Measurements from ENCODE around the gene PCDHB13.
A peak's percentile ranks its signal among the peaks of the same experiment; 100 is the strongest.
"Not testable (repeated sequence)": the region's sequence is repeated elsewhere in the genome, so short reads cannot be mapped to it uniquely, and the experiment has no call there.

PCDHB13 gene

DNA sequence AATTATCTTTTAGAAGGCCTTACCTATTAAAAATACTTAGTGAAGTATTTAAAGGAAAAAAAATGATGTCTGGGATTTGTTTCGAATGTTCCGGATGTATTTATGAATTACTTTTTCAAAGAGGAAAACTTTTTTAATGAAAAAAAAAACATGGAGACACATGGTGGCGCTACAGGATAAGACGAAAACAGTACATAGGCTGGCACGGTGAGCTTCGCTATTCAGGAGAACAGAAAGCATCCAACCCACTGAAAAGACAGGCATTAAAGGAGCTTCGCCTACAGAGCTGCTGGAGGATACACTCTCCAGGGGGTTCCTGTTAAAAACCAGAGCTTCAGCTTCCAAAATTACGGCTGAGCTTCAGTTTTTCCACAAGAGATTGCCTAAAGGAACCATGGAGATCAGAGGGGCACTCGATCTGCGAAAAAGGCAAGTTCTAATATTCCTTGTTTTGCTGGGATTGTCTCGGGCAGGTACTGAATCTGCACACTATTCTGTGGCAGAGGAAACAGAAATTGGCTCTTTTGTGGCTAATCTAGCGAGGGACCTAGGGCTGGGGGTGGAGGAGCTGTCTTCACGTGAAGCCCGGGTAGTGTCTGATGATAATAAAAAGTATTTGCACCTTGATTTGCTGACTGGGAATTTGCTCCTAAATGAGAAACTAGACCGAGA is 9.5 kb downstream of the PCDHB13 start, which contains the start of gene PCDHB14:
Gene PCDHB14 (plus strand): TSS at position 232 of the 672 bp plus-strand sequence. CDS start 163 bp downstream, at position 395.
- Histone ChIP-seq H4K20me1 (ENCODE audit: insufficient read depth, low read length, poor library complexity, severe bottlenecking) (no peaks in the 10 kb centered on the region), H2AFZ (ENCODE audit: low read length) (peak within 1 kb of the TSS; percentile 68; the same call in 1 of the 2 replicates), H3K4me1 (ENCODE audit: insufficient read depth, low read length, poor library complexity, severe bottlenecking) (no peaks in the 10 kb centered on the region), H3K9me2 (replicated peaks; ENCODE audit: low read depth, low read length) (no peaks in the 10 kb centered on the region), H3K4me2 (ENCODE audit: low read depth, low read length, poor library complexity, severe bottlenecking) (peak within 1 kb of the TSS; percentile 50), H3K4me3 (ENCODE audit: low read length, poor library complexity, severe bottlenecking) (peak within 1 kb of the TSS; percentile 50), H3K9ac (ENCODE audit: low read depth, low read length, poor library complexity, severe bottlenecking) (no peak within 1 kb of the TSS), H3K79me2 (ENCODE audit: insufficient read depth, low read length) (no peaks in the 10 kb centered on the region), H3K27me3 (ENCODE audit: insufficient read depth, low read length, poor library complexity, severe bottlenecking) (no peaks in the 10 kb centered on the region), H3K9me3 (ENCODE audit: insufficient read depth, low read depth, low read length) (no peaks in the 10 kb centered on the region), H3F3A (ENCODE audit: low read depth) (no peaks in the 10 kb centered on the region), H3K36me3 (ENCODE audit: insufficient read depth, low read length) (no peaks in the 10 kb centered on the region)
- no peak for TF ChIP-seq EZH2phosphoT487 (IDR thresholded peaks at IDR 0.05; ENCODE audit: borderline replicate concordance)
- TF ChIP-seq, protein P1, sequence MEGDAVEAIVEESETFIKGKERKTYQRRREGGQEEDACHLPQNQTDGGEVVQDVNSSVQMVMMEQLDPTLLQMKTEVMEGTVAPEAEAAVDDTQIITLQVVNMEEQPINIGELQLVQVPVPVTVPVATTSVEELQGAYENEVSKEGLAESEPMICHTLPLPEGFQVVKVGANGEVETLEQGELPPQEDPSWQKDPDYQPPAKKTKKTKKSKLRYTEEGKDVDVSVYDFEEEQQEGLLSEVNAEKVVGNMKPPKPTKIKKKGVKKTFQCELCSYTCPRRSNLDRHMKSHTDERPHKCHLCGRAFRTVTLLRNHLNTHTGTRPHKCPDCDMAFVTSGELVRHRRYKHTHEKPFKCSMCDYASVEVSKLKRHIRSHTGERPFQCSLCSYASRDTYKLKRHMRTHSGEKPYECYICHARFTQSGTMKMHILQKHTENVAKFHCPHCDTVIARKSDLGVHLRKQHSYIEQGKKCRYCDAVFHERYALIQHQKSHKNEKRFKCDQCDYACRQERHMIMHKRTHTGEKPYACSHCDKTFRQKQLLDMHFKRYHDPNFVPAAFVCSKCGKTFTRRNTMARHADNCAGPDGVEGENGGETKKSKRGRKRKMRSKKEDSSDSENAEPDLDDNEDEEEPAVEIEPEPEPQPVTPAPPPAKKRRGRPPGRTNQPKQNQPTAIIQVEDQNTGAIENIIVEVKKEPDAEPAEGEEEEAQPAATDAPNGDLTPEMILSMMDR (conservative IDR thresholded peaks at IDR 0.05; ENCODE audit: low read length), result peak; percentile 65

DNA sequence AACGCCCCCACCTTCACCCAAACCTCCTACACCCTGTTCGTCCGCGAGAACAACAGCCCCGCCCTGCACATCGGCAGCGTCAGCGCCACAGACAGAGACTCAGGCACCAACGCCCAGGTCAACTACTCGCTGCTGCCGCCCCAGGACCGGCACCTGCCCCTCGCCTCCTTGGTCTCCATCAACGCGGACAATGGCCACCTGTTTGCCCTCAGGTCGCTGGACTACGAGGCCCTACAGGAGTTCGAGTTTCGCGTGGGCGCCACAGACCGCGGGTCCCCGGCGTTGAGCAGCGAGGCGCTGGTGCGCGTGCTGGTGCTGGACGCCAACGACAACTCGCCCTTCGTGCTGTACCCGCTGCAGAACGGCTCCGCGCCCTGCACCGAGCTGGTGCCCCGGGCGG is 11.1 kb downstream of the PCDHB13 start:
- H4K20me1 ChIP-seq (ENCODE audit: insufficient read depth, low read length, poor library complexity, severe bottlenecking); H3K4me1 ChIP-seq (ENCODE audit: insufficient read depth, low read length, poor library complexity, severe bottlenecking); H3K27me3 ChIP-seq (ENCODE audit: insufficient read depth, low read length, poor library complexity, severe bottlenecking); H3K4me3 ChIP-seq (ENCODE audit: low read length, poor library complexity, severe bottlenecking); H3F3A ChIP-seq (ENCODE audit: low read depth); H3K79me2 ChIP-seq (ENCODE audit: insufficient read depth, low read length); H2AFZ ChIP-seq (ENCODE audit: low read length); H3K36me3 ChIP-seq (ENCODE audit: insufficient read depth, low read length); H3K9ac ChIP-seq (ENCODE audit: low read depth, low read length, poor library complexity, severe bottlenecking); H3K9me2 ChIP-seq (replicated peaks; ENCODE audit: low read depth, low read length); H3K9me3 ChIP-seq (ENCODE audit: insufficient read depth, low read depth, low read length); H3K4me2 ChIP-seq (ENCODE audit: low read depth, low read length, poor library complexity, severe bottlenecking): not testable (repeated sequence)

DNA sequence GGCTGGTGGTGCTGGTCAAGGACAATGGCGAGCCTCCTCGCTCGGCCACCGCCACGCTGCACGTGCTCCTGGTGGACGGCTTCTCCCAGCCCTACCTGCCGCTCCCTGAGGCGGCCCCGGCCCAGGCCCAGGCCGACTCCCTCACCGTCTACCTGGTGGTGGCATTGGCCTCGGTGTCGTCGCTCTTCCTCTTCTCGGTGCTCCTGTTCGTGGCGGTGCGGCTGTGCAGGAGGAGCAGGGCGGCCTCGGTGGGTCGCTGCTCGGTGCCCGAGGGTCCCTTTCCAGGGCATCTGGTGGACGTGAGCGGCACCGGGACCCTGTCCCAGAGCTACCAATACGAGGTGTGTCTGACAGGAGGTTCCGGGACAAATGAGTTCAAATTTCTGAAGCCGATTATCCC is 11.7 kb downstream of the PCDHB13 start:
- not testable (repeated sequence) for H3K36me3 ChIP-seq (ENCODE audit: insufficient read depth, low read length); H3K9me3 ChIP-seq (ENCODE audit: insufficient read depth, low read depth, low read length); H3F3A ChIP-seq (ENCODE audit: low read depth); H2AFZ ChIP-seq (ENCODE audit: low read length); H3K9ac ChIP-seq (ENCODE audit: low read depth, low read length, poor library complexity, severe bottlenecking); H3K4me3 ChIP-seq (ENCODE audit: low read length, poor library complexity, severe bottlenecking); H3K79me2 ChIP-seq (ENCODE audit: insufficient read depth, low read length); H4K20me1 ChIP-seq (ENCODE audit: insufficient read depth, low read length, poor library complexity, severe bottlenecking); H3K4me1 ChIP-seq (ENCODE audit: insufficient read depth, low read length, poor library complexity, severe bottlenecking); H3K9me2 ChIP-seq (replicated peaks; ENCODE audit: low read depth, low read length); H3K4me2 ChIP-seq (ENCODE audit: low read depth, low read length, poor library complexity, severe bottlenecking); H3K27me3 ChIP-seq (ENCODE audit: insufficient read depth, low read length, poor library complexity, severe bottlenecking)

- H3F3A ChIP-seq (ENCODE audit: low read depth), result no peaks in the 10 kb centered on the region
- H3K27me3 ChIP-seq (ENCODE audit: insufficient read depth, low read length, poor library complexity, severe bottlenecking), result no peaks in the 10 kb centered on the region
- TF ChIP-seq, protein P1 (conservative IDR thresholded peaks at IDR 0.05; ENCODE audit: low read length), result no peak
- no peak for TF ChIP-seq EZH2phosphoT487 (IDR thresholded peaks at IDR 0.05; ENCODE audit: borderline replicate concordance)
- H3K4me2 ChIP-seq (ENCODE audit: low read depth, low read length, poor library complexity, severe bottlenecking), result no peak overlapping the region
- no peaks in the 10 kb centered on the region for H4K20me1 ChIP-seq (ENCODE audit: insufficient read depth, low read length, poor library complexity, severe bottlenecking)
- H3K9ac ChIP-seq (ENCODE audit: low read depth, low read length, poor library complexity, severe bottlenecking), result no peak overlapping the region
- H3K4me3 ChIP-seq (ENCODE audit: low read length, poor library complexity, severe bottlenecking), result no peak overlapping the region
- no peaks in the 10 kb centered on the region for H3K9me2 ChIP-seq (replicated peaks; ENCODE audit: low read depth, low read length)
- H3K9me3 ChIP-seq (ENCODE audit: insufficient read depth, low read depth, low read length), result 0 out of 2 replicates have a peak, but pooled peaks cover 5% of the 10 kb centered on the region
- H2AFZ ChIP-seq (ENCODE audit: low read length), result no peak overlapping the region
- no peaks in the 10 kb centered on the region for H3K4me1 ChIP-seq (ENCODE audit: insufficient read depth, low read length, poor library complexity, severe bottlenecking)
- H3K36me3 ChIP-seq (ENCODE audit: insufficient read depth, low read length), result no peaks in the 10 kb centered on the region
- no peaks in the 10 kb centered on the region for H3K79me2 ChIP-seq (ENCODE audit: insufficient read depth, low read length)
These were observed 20.5 kb downstream of the PCDHB13 start for GRCh38 chr5:141234109-141234667.

- not testable (repeated sequence) for H3K4me2 ChIP-seq (ENCODE audit: low read depth, low read length, poor library complexity, severe bottlenecking); H3K9ac ChIP-seq (ENCODE audit: low read depth, low read length, poor library complexity, severe bottlenecking); H4K20me1 ChIP-seq (ENCODE audit: insufficient read depth, low read length, poor library complexity, severe bottlenecking); H3K4me3 ChIP-seq (ENCODE audit: low read length, poor library complexity, severe bottlenecking); H3F3A ChIP-seq (ENCODE audit: low read depth); H2AFZ ChIP-seq (ENCODE audit: low read length); H3K79me2 ChIP-seq (ENCODE audit: insufficient read depth, low read length); H3K4me1 ChIP-seq (ENCODE audit: insufficient read depth, low read length, poor library complexity, severe bottlenecking); H3K36me3 ChIP-seq (ENCODE audit: insufficient read depth, low read length); H3K9me2 ChIP-seq (replicated peaks; ENCODE audit: low read depth, low read length); H3K9me3 ChIP-seq (ENCODE audit: insufficient read depth, low read depth, low read length); H3K27me3 ChIP-seq (ENCODE audit: insufficient read depth, low read length, poor library complexity, severe bottlenecking)
These were observed 22.2 kb downstream of the PCDHB13 start for GRCh38 chr5:141235922-141236321.

Data from Loucy (cell line).